ENCODE results near the gene IFT80.
"Not testable (repeated sequence)": the region's sequence is repeated elsewhere in the genome, so short reads cannot be mapped to it uniquely, and the experiment has no call there.

The IFT80 gene

DNA sequence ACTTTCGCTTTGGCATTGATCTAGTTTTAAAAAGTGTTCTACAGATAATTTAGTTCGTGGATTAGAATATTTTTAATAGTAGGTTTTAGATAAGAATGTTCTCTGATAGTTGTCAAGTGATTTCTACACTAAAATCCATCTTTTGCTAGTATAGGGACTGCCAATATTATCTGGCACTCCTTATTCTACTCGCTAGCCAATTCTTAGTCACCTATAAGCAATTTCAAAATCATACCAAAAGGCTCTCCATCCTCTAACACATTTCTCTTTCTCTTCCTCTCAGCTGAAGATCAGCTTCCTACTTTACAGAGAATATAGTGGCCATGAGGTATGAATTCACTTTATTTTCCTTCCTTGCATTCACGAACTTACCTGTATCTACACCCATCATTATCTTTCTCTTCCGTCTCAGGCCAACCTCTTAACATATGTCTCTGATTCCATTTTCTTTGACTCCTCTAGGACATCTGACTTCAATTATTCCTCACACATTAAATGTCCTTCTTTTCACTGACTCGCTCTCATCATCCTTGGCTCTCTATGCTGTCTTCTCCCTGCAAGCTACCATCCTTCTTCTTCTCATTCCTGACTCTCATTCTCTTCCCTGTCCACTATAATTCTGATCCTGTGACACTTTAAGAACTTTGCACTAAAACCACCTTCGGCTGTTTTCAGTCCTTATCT lies 138.3 kb downstream of the IFT80 start:
- no peak for DNase-seq (ENCODE audit: low read depth)

DNA sequence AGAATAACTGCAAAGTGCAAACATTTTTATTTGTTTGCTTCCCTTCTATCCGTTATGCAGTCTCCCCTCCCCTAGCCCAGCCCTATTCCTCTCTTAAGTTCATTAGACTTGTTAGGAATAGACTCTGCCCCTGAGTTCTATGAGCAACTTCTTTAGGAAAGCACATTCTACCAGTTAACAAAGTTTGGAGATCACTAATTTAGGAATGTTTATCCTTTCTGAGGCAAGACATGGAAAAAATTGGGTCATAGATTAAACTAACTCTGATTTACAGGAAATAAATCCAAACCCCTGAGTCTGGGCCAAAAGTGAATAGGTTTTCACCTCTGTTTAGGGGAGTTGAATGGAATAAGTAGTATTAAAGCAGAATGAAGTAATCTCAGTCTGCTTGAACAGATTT lies 139.4 kb downstream of the IFT80 start:
- DNase-seq (ENCODE audit: low read depth) = no peak

GRCh38 chr3:160257606-160258005 lies 141.4 kb downstream of the IFT80 start:
- DNase-seq (ENCODE audit: low read depth) = no peak

DNA sequence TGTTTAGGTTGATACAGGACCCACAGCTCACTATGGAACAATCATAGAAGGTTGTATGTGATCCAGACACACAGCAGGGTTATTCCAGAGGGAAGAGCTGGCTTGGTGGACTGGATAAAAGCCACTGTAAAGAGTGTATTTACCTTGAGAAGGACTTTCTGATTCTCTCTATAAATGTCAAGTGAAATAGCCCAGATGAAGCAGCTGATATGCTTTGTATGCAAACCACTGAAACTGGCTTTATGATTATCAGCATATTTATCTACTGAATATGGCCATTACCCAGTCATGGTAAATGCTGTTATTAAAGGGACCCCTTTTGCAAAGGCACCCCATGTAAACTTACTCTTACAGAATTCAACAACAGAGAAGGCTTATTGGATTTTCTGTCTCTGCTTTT lies 145.7 kb downstream of the IFT80 start:
- DNase-seq (ENCODE audit: low read depth) = no peak

- no peak for DNase-seq (ENCODE audit: low read depth)
Observed at GRCh38 chr3:160247766-160248165, 151.3 kb downstream of the IFT80 start.

GRCh38 chr3:160245261-160245800 lies 153.7 kb downstream of the IFT80 start:
- no peak for DNase-seq (ENCODE audit: low read depth)

- not testable (repeated sequence) for DNase-seq (ENCODE audit: low read depth)
Observed at GRCh38 chr3:160240719-160241118, 158.3 kb downstream of the IFT80 start.

DNA sequence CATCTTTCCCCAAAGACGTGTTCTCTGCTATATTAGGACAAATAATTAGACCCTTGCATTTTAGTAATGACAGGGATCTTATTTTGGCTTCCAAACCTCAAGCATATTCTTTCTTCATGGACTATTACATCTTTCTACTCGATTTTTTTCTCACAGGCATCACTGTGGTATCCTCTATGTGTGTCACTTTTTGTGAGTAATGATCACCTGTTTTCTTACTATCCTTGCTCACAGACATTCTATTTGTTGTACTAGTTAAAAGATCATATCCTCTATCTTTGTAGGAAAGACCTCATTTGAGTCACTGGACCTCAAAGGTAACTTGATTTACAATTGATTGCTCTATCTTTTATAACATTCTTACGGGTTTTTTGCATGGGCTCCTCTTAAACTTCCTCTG lies 167.0 kb downstream of the IFT80 start:
- no peak for DNase-seq (ENCODE audit: low read depth)

DNA sequence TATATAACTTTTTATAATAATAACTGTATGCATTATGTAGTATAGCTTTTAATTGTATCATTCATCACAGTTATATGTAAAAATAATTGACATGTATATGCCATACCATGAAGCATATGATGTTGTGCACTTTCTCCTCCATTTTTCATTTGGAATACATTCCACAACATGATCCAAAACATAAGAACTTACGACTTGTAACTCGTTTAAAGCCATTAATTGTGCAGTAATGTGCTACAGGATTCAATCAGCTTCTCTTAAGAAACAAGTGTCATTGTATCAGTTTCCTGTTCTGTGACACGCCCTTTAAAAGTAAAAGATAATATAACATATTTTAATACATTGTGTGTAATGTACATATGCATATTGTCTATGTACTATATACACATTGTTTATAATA lies 171.6 kb downstream of the IFT80 start:
- DNase-seq (ENCODE audit: low read depth) = no peak

DNA sequence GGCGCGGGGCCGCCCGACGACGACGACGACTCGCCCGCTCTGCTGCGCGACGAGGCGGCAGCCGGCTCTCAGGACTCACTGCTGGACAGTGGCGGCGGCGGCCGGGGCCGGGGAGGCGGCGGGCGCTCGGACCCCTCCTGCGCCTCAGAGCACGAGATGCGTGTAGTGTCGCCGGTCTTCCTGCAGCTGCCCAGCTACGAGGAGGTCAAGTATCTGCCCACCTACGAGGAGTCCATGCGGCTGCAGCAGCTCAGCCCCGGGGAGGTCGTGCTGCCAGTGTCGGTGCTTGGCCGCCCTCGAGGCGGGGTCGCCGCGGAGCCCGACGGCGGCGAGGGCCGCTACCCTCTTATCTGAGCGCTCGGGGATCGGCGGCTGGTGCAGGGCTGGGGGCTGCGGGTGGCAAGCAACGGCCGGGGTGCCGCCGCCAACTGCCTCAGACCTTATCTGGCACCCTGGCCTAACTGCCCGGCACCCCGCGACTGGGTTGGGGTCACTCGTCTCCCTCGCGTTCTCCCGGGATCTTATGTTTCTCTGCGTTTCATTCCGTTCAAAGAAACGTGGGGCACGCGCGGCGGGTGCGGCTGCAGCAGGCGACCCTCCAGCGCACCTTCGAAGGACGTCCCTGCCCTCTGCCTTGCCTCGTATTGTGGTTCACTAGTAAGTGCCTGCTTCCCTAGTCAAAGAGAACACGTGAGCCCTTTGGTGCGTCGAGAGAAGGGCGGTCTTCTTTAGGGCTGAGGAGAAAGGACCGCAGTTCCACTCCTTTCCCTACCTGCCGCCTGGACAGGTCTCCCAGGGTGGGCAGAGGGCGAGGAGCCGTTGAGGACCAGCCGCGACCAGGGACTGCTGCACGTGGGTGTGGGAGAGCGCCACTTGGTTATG lies 172.8 kb downstream of the IFT80 start:
- no peak for DNase-seq (ENCODE audit: low read depth)

- no peak for DNase-seq (ENCODE audit: low read depth)
Observed at GRCh38 chr3:160225176-160226025, 173.6 kb downstream of the IFT80 start, which contains the start of gene C3orf80. C3orf80 (plus strand) TSS chr3:160225422; CDS start chr3:160225636, 214 bp downstream.

DNA sequence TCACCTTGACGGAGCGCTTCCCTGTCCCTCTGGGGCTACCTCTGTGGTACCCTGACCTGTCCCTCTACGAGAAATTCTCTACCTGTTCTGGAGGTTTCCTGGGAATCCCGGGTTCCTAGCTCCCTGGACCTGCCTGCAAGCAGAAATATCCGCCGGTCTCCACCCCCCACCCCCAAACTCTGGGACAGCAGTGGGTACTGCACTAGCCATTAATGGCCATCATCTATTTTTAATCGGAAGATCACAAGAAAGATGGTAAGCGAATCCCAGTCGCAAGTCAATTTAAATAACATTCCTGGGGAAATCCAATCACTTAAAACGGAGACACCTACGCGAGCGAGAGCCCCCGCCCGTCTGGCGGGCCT lies 174.2 kb downstream of the IFT80 start:
- DNase-seq (ENCODE audit: low read depth) = no peak

DNA sequence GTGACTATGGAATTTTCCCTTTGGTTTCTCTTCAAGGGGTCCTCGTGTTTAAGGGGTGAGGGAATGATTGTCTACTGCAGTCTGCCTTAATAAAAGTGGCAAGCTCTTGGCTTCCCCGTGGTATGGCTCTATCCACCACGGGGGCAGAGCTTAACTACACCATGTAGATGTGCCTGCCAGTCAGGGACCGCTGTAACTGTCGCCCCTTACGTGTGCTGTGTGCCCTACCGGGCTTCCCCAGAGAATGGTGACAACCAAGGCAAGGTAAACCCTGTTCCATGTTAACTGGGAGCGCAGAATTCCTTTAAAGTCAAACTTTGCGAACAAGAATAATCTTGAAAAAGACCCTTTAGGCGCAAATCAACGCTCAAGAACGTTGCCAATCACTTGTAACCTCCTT lies 174.8 kb downstream of the IFT80 start:
- DNase-seq (ENCODE audit: low read depth) = no peak

GRCh38 chr3:160221019-160221418 lies 178.0 kb downstream of the IFT80 start:
- no peak for DNase-seq (ENCODE audit: low read depth)

DNA sequence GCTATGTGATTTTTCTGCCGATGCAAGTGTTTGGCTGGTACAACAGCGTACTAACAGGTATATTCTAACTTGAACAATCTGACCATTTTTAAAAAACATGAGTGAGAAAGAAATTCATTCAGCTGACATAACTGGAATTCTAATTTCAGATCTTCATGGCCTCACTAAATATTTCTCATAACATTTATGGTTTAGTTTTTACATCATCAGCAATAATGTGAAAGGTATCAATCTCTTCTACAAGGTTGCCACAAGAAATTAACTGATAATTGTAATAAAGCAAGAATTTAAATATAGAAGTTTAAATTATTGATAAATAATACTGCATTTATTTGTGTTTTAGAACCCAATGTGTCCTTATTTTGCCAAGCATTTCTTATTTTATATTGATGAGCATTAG lies 179.0 kb downstream of the IFT80 start:
- no peak for DNase-seq (ENCODE audit: low read depth)

DNA sequence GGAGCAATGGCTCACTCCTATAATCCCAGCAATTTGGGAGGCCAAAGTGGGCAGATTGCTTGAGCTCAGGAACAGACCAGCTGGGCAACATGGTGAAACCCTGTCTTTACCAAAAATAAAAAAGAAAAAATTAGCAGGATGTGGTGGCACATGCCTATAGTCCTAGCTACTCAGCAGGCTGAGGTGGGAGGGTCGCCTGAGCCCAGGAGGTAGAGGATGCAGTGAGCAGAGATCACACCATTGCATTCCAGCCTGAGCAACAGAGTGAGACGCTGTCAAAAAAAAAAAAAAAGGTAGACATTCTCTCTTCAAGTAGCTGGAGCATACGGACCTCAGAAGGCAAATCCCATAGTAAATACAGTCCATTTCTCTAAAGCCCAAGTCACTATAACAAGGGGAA lies 180.9 kb downstream of the IFT80 start:
- DNase-seq (ENCODE audit: low read depth) = no peak

DNA sequence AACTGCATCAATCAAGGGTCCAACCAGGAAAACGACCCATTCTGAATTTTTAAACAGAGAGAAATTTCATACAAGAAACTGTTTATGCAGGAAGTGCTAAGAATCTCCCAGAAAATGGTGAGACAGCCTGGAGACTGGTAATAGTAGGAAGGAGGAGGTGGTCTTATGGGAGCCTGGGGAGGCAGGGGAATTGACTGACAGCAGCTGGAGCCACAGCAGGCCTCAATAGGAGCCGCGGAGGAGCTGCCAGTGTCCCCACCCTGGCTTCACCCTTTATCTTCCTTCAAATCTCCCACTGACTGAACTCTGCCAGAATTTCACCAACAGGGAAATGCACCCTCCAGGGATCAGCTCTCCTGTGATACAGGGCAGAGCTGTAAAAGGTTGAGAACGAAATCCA lies 181.3 kb downstream of the IFT80 start:
- DNase-seq (ENCODE audit: low read depth) = no peak

DNA sequence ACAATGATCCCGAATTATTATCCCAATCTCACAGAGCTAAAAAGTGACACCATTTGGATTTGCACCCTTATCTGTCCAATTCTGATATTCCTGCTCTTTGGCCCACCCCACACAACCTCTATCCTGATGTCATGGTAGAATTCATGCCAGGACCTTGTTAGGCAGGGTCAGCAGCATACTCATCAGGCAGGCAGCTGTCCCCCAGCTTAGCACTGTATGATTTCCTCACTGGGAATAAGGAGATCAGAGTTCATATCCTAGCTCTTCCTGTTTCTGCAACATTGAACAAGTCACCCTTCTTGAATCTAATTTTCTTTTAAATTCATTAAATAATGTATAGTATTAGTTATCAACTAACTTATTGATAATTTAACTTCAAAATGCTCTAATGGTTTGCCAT lies 185.8 kb downstream of the IFT80 start:
- DNase-seq (ENCODE audit: low read depth) = no peak

DNA sequence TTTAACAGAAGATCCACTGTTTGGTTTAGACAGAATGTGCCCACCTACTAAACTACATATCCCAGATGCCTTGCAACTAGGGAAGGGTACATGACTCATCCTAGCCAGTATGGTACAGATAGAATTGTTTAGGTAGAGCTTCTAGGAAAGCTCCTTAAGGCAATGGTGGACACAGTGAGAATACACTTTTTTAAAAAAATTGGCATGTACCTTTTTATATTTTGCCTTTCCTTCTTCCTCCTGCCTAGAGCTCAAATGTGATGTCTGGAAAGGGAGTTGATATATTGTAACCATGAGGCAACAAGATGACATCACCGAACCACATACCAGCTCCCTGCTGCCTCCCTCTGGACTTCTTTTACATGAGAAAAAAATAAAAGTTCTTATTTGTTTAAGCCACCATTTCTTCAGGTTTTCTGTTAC lies 188.2 kb downstream of the IFT80 start:
- no peak for DNase-seq (ENCODE audit: low read depth)

DNA sequence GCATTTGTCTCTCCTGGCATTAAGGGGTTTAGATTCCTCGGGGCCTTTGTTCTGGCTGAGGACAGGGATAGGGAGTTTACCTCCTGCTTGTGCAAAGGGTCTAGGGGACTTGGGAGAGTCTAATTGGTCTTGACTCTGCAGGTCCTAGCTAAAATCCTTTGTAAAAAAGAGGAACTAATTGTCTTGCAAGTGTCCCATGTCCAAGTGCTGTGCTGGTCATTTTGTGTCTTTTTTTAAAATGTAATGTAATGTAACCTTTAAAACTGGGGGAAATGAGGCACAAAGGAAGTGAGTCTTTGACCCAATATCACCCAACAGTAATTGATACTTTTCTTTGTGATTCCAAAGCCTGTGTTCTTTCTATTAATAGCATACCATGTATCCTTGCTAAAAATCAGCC lies 188.7 kb downstream of the IFT80 start:
- no peak for DNase-seq (ENCODE audit: low read depth)

Data from activated gamma-delta T cell treated with anti-CD3 and anti-CD28 coated beads, Interleukin-2, amount 50 U/mL, for 16 hours (primary cell).